Measurements from ENCODE around the gene MID1IP1. TPM values are rescaled to one million over a fixed set of nuclear protein-coding genes. Genes with fewer than 3 reads are reported as not detected.

Gene MID1IP1
- total and polyA plus RNA-seq, 10 of the 15 experiments (the other 5 are each of a cell fraction or from before 2014, with no cell fraction given): 0.21 to 62.2 (median 14.6) TPM

DNA sequence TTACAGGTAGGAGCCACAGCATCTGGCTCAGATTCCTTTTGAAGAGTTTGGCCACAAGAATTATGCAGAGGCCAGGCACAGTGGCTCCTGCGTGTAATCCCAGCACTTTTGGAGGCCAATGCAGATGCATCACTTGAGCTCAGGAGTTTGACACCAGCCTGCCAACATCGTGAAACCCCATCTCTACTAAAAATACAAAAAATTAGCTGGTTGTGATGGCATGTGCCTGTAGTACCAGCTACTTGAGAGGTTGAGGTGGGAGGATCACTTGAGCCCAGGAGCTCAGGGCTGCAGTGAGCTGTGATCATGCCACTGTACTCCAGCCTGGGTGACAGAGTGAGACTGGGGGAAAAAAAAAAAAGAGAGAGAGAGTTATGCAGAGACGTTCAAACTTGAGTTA, 53.0 kb downstream of the MID1IP1 start (continued):
- TF ChIP-seq, protein P1, sequence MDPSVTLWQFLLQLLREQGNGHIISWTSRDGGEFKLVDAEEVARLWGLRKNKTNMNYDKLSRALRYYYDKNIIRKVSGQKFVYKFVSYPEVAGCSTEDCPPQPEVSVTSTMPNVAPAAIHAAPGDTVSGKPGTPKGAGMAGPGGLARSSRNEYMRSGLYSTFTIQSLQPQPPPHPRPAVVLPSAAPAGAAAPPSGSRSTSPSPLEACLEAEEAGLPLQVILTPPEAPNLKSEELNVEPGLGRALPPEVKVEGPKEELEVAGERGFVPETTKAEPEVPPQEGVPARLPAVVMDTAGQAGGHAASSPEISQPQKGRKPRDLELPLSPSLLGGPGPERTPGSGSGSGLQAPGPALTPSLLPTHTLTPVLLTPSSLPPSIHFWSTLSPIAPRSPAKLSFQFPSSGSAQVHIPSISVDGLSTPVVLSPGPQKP (IDR thresholded peaks at IDR 0.05; ENCODE audit: low read depth, low read length): no peak
- TF ChIP-seq, protein P2, sequence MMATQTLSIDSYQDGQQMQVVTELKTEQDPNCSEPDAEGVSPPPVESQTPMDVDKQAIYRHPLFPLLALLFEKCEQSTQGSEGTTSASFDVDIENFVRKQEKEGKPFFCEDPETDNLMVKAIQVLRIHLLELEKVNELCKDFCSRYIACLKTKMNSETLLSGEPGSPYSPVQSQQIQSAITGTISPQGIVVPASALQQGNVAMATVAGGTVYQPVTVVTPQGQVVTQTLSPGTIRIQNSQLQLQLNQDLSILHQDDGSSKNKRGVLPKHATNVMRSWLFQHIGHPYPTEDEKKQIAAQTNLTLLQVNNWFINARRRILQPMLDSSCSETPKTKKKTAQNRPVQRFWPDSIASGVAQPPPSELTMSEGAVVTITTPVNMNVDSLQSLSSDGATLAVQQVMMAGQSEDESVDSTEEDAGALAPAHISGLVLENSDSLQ (IDR thresholded peaks at IDR 0.05): no peak

Other genes starting within 250 kb of the MID1IP1 start
- gene TSPAN7, start 239.9 kb upstream of the MID1IP1 start, total RNA-seq (2014; rRNA removed): not detected in 2 replicates
- gene TSPAN7, start 239.9 kb upstream of the MID1IP1 start, total RNA-seq (2014; rRNA removed; fragmentation: Illumina TruSeq; extraction: Trizol): not detected in 2 replicates
- gene TSPAN7, start 239.9 kb upstream of the MID1IP1 start, total RNA-seq (2021): 0.24 TPM in 1 of 2 replicates, not detected in the other
- 0.48 and 0.77 TPM in 2 replicates for gene TSPAN7, start 239.9 kb upstream of the MID1IP1 start, polyA plus RNA-seq (2011; rRNA removed)
- 0.04 and 0.19 TPM in 2 replicates for gene TSPAN7, start 239.9 kb upstream of the MID1IP1 start, polyA plus RNA-seq (2014; fragmentation: Illumina TruSeq; extraction: Trizol)
- gene TSPAN7, start 239.9 kb upstream of the MID1IP1 start, polyA plus RNA-seq (2014; fragmentation: Nextera tagmentation; extraction: Ambion mirVana): under 1 TPM in 1 of 2 experiments, not detected in 1; 0.09 TPM
- gene TSPAN7, start 239.9 kb upstream of the MID1IP1 start, polyA plus RNA-seq (2014; rRNA removed): 0.08 TPM in 1 of 2 replicates, not detected in the other
- gene TSPAN7, start 239.9 kb upstream of the MID1IP1 start, polyA plus RNA-seq (2016; fragmentation: Nextera tagmentation; extraction: Ambion mirVana): under 1 TPM; 0.19 to 0.38 TPM